Mammary epithelial cell (primary cell): ENCODE data around the gene TNXB.

Experiments used
- EZH2 ChIP-seq: IDR thresholded peaks from 2 replicates; pipeline ENCODE4 v1.6.1; 2012; ENCODE audit warnings: low read length, inconsistent platforms, borderline replicate concordance
- TF ChIP-seq, protein P1 (sequence below), 2 donors: IDR thresholded peaks in 1 of 2; conservative IDR thresholded peaks in 1 of 2; 2 replicates each; pipeline ENCODE4 v1.5.1; 2011 to 2012; ENCODE audit warnings: inconsistent platforms in 2 of 2, low read length in 2 of 2, mild to moderate bottlenecking in 2 of 2, control low read depth in 1 of 2, low read depth in 1 of 2; ENCODE audit not compliant: insufficient read depth in 1 of 2; ENCODE audit errors: extremely low read depth in 1 of 2

DNA sequence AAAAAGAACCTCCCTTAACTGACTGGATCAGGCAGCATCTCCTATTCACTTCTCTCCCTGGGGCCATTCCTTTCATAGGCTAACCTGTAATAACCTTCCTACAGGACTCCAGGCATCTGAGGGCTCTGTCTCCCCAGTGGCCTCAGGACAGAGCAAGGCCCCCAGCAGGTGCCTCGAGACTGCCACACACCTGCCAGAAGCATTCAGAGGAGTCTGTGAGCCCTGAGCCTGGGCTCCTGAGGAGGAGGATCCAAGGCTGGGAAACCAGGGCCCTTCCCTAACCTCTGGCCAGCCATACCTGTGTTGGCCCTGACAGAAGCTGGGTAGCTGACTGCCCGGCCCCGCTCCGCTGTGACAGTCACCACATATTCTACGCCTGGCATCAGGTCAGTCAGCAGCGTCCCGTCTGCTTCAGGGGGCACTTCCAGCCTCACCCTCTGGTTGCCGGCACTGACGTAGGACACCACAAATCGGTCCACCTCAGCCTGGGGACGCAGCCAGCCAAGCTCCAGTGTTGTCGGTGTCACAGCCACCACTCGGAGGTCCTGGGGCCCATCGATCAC lies 20.6 kb downstream of the TNXB start:
- TF ChIP-seq, protein P1, sequence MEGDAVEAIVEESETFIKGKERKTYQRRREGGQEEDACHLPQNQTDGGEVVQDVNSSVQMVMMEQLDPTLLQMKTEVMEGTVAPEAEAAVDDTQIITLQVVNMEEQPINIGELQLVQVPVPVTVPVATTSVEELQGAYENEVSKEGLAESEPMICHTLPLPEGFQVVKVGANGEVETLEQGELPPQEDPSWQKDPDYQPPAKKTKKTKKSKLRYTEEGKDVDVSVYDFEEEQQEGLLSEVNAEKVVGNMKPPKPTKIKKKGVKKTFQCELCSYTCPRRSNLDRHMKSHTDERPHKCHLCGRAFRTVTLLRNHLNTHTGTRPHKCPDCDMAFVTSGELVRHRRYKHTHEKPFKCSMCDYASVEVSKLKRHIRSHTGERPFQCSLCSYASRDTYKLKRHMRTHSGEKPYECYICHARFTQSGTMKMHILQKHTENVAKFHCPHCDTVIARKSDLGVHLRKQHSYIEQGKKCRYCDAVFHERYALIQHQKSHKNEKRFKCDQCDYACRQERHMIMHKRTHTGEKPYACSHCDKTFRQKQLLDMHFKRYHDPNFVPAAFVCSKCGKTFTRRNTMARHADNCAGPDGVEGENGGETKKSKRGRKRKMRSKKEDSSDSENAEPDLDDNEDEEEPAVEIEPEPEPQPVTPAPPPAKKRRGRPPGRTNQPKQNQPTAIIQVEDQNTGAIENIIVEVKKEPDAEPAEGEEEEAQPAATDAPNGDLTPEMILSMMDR (conservative IDR thresholded peaks at IDR 0.05 in 1 of 2, IDR thresholded peaks at IDR 0.05 in 1 of 2; ENCODE audit: extremely low read depth in 1 of 2, insufficient read depth in 1 of 2, low read depth in 1 of 2, low read length in 2 of 2) = no peak
- TF ChIP-seq EZH2 = no peak
